Fibroblast of skin of abdomen (primary cell): ENCODE measurements around the gene OVCA2.

Experiments
- DNase-seq: peaks from one replicate; pipeline ENCODE4 v3.0.0-alpha.2; 2013

OVCA2 gene

DNA sequence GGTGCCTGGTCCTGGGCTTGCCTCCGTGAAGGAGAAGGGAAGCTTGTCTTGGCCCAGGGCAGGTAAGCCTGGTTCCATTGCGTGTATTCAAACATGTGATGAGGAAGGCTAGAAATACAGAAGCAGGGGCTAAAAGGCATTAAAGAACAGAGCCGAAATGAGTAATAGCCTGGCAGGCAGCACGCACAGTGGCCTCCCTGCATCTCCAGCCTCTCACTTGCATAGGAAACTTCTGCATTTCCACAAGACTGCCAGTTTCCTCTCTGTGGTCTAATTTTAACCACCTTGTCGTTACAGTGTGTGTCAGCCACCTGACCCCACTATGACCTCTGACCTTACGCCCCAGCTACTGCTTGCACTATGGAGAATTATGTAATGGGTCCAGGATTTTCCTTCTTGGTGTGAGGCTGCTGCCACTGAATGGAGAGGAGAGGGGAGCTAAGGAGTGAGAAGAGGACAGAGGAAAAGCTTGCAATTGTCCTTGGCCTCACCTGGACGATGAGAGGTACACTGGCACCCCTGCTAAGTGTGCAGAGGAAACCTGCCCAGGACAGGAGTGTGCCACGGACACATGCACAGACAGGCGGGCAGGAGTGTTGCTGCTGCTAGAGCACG, 45.9 kb downstream of the OVCA2 start:
- no peak for DNase-seq

DNA sequence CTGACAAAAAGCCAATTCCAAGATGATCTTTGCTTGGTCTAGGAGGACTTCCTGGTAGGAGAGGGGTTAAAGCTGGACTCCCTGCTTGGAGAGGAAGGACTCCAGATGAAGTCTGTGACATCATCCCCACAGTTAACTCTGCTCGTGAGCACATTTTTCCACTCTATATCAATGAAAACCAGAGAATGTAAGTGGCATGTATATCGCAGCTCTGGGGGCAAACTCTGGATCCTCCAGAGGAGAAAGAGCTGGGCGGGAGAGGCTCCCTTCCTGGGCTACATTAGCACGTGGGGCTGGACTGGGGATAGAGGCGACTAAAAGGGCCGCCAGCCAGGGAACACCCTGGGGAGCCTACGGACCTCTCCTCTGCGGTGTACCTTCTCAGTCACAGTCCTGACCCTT, 47.2 kb downstream of the OVCA2 start:
- peak; percentile 79 for DNase-seq

DNA sequence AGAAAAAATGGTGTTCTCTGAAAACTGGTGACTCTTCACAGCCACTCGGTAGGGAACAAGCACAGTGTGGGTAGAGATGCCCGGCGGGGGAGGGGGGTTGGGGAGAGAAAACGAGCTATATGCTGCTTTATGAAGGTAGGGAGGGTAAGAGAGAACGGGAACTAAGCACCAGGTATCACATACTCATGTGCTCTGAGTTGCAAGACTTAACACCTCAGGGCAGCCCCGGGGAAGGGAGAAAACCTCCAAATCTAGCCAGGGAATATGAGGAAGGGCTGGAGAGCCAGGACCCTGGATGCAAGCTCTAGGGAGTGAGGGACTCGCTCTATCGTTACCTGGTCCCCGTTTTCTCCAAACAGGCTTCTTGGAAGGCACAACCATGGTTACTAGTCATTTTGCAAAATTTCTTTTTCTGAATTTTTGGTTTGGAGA, 48.4 kb downstream of the OVCA2 start:
- no peak for DNase-seq

DNA sequence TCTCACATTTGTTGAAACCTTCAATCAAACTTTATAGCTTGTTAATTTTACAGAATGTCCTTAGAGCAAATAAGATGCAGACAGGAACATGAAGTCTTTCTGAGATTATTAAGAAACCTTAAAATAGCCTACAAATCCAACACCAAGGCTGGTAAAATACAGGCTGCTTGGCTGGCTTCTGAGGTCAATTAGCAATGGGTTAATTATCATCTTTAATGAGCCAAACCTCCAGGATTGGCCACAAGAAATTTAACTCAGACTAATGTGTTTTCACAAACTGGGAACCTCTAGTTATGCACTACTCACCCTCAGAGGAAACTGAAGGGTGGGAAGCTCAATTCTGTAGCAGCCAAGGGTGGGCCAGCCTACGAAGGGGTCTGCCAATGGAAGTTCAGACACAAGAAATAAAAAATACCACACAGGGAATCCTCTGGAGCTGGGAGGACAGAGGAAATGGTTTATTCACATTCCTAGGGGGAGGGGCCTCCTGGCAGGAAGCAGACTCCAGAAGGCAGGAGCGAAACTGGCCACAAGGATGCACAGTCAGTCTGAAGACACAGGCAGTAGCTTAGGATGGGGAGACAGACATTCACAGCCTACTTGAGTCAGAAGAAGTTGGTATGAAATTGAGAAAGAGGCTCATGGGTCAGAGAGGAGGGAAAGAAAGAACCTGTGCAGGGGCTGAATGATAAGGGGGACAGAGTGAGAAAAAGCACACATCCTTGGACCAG, 49.1 kb downstream of the OVCA2 start:
- DNase-seq = peak; percentile 98

DNA sequence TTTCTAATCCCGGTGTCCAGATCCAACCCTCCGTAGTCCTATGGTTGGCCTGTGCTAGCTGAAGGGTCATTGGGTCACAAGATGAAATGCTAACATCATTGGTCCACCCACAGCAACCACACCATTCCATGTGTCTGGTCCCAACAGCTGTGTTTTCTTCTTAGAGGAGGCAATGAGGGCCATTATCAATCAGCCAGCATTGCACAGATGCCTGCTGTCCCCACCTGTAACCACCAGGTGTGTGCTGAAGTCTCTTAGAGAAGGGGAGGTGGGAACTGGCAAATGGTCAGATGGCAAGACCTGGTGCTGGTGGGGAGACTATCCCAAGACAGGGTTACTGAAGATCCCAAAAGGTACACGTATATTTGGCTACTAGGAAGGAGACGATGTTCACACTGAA, 50.4 kb downstream of the OVCA2 start:
- DNase-seq = no peak
